Mononuclear cell (primary cell): ENCODE data around the gene SHC2. TPM values are rescaled to one million over a fixed set of nuclear protein-coding genes. Genes with fewer than 3 reads are reported as not detected.
"Not testable (repeated sequence)": the region's sequence is repeated elsewhere in the genome, so short reads cannot be mapped to it uniquely, and the experiment has no call there.

Experiments
- H3K27me3 ChIP-seq: 2 replicates; pipeline ENCODE4 v1.6.0; 2011; ENCODE audit warnings: low read length, control low read depth; ENCODE audit not compliant: insufficient read depth
- H3K4me1 ChIP-seq: 2 replicates; pipeline ENCODE4 v1.5.1; 2011; ENCODE audit warnings: mild to moderate bottlenecking, low read length, control low read depth; ENCODE audit not compliant: insufficient read depth
- H3K4me3 ChIP-seq: 2 replicates; pipeline ENCODE4 v1.5.1; 2011; ENCODE audit warnings: mild to moderate bottlenecking, low read length, moderate library complexity
- H3K9me3 ChIP-seq: 2 replicates; pipeline ENCODE4 v1.5.1; 2011; ENCODE audit warnings: low read depth, mild to moderate bottlenecking, control low read depth, low read length
- total RNA-seq: library from RNA; depleted of rRNA; stranded (reverse); fragments of >200 nt; gene quantifications from one replicate; pipeline ENCODE4 v1.2.3, GENCODE V29; 2012

Gene SHC2
- total RNA-seq, 1 donor = 0.42 TPM

GRCh38 chr19:434152-434960 lies 26.5 kb downstream of the SHC2 start:
- no peak overlapping the region for H3K4me3 ChIP-seq
- H3K27me3 ChIP-seq = no peaks in the 10 kb centered on the region
- H3K9me3 ChIP-seq = no peaks in the 10 kb centered on the region
- H3K4me1 ChIP-seq = no peaks in the 10 kb centered on the region

DNA sequence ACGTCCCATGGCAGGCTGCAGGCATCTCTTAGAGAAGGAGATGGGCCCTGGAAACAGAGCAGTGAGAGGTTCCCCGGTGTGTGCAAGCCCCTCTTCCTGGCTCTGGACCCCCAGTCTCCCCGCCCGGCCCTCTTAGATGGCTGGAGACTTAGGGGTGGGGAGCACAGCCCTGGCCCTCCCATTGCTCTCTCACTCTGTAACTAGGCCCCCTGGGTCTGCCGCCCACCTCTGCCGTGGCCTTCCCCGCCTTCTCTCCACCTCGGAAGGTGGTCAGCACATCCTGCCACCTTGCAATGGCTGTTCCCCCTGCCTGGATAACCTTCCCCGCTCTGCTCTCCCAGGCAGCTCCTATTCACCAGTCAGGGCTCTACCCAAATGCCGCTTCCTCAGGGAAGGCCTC lies 30.1 kb downstream of the SHC2 start:
- no peaks in the 10 kb centered on the region for H3K27me3 ChIP-seq

DNA sequence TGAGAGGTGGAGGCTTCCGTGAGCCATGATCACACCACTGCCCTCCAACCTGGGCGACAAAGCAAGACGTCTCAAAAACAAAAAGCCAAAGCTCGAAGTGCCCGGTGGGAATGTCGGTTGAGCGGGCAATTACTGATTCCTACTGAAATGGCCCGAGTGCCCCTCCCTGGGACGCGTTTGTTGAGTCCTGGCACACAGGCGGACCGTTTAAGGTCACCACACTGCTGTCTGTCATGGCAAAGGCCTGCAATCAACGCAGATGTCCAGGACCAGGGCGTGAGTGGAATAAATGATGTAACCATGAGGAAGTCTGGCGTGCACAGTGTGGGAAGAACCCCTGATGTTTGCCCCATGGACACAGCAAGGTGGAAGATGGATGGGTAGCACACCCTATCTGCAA lies 32.7 kb downstream of the SHC2 start:
- Histone ChIP-seq H3K9me3 (no peaks in the 10 kb centered on the region), H3K4me3 (no peak overlapping the region), H3K27me3 (no peaks in the 10 kb centered on the region), H3K4me1 (no peaks in the 10 kb centered on the region)

More for the DNA sequence above, 30.1 kb downstream of the SHC2 start:
- H3K4me1 ChIP-seq = no peaks in the 10 kb centered on the region
- H3K4me3 ChIP-seq = no peak overlapping the region
- H3K9me3 ChIP-seq = no peaks in the 10 kb centered on the region

GRCh38 chr19:427675-428074 lies 33.2 kb downstream of the SHC2 start:
- not testable (repeated sequence) for H3K27me3 ChIP-seq, H3K4me3 ChIP-seq, H3K4me1 ChIP-seq, H3K9me3 ChIP-seq

DNA sequence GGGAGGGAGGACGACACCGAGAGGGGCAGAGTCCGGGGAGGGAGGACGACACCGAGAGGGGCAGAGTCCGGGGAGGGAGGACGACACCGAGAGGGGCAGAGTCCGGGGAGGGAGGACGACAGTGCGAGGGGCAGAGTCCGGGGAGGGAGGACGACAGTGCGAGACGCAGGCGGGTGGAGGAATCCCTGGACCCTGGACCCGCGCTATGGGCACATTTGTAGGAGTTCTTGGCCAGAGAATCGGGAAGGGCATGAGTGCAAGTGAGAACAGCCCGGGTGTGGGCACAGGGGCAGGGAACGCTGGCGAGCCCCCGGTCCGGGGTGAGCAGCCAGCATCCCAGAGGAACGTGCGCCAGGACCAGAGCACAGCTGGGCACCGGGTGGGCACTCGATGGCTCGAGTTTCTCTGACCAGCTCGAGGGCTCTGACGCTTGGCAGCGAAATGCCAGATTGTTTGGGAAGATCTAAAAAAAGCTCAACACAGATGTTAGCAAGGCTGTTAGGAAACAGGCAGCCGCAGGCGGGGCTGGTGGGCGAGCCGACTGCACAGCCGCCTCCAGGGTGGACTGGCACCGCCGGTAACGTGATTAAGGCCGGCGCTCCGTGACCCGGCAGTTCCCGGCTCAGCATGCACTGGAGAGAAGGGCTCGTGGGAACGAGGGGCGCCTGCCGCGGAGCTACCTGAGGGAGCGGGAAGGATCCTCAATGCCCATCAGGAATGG lies 33.9 kb downstream of the SHC2 start:
- H3K4me1 ChIP-seq = no peaks in the 10 kb centered on the region
- no peaks in the 10 kb centered on the region for H3K9me3 ChIP-seq
- no peaks in the 10 kb centered on the region for H3K27me3 ChIP-seq
- no peak overlapping the region for H3K4me3 ChIP-seq

GRCh38 chr19:425056-425455 lies 35.8 kb downstream of the SHC2 start:
- no peaks in the 10 kb centered on the region for H3K4me1 ChIP-seq

DNA sequence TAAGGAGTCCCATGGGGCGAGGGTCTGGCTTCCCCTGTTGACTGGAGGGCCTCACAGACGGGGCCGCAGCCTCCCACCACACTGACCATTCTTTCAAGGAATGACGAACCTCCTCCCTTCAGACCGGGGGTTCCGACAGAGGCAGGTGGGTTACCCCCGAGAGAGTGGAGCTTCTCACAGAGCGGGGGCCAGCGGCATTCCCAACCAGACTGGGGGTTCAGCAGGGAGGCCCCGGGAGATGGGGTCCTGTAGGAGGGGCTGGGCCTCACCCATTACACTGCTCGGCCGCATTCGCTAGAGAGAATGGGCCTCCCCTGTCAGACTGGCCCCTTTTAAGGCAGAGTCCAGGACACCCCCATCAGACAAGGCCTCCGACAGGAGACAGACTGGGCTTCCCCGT lies 36.3 kb downstream of the SHC2 start:
- no peaks in the 10 kb centered on the region for H3K4me1 ChIP-seq
- no peak overlapping the region for H3K4me3 ChIP-seq
- H3K27me3 ChIP-seq = no peaks in the 10 kb centered on the region
- H3K9me3 ChIP-seq = no peaks in the 10 kb centered on the region

More at GRCh38 chr19:425056-425455, 35.8 kb downstream of the SHC2 start:
- H3K9me3 ChIP-seq = no peaks in the 10 kb centered on the region
- H3K27me3 ChIP-seq = no peaks in the 10 kb centered on the region
- H3K4me3 ChIP-seq = no peak overlapping the region

- no peak overlapping the region for H3K4me3 ChIP-seq
- H3K27me3 ChIP-seq = no peaks in the 10 kb centered on the region
- H3K9me3 ChIP-seq = no peaks in the 10 kb centered on the region
- H3K4me1 ChIP-seq = no peaks in the 10 kb centered on the region
Observed at GRCh38 chr19:423691-424466, 37.0 kb downstream of the SHC2 start.

DNA sequence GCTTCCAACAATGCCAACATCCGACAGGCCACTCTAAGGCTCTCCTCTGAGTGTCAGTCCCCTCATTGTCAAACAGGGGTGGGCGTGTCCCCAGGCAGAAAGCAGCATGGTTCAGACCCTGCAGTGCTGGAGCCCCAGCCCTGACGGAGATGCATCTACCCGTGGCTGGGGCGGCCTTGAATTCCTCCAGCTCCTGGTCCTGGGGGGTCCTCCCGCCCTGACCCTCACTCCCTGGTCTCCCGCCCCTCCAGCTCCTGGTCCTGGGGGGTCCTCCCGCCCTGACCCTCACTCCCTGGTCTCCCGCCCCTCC lies 38.0 kb downstream of the SHC2 start:
- not testable (repeated sequence) for H3K4me3 ChIP-seq, H3K4me1 ChIP-seq, H3K27me3 ChIP-seq, H3K9me3 ChIP-seq

- Histone ChIP-seq H3K27me3 (no peaks in the 10 kb centered on the region), H3K4me3 (no peak overlapping the region), H3K4me1 (no peaks in the 10 kb centered on the region)
Observed at GRCh38 chr19:422213-422916, 38.5 kb downstream of the SHC2 start.

DNA sequence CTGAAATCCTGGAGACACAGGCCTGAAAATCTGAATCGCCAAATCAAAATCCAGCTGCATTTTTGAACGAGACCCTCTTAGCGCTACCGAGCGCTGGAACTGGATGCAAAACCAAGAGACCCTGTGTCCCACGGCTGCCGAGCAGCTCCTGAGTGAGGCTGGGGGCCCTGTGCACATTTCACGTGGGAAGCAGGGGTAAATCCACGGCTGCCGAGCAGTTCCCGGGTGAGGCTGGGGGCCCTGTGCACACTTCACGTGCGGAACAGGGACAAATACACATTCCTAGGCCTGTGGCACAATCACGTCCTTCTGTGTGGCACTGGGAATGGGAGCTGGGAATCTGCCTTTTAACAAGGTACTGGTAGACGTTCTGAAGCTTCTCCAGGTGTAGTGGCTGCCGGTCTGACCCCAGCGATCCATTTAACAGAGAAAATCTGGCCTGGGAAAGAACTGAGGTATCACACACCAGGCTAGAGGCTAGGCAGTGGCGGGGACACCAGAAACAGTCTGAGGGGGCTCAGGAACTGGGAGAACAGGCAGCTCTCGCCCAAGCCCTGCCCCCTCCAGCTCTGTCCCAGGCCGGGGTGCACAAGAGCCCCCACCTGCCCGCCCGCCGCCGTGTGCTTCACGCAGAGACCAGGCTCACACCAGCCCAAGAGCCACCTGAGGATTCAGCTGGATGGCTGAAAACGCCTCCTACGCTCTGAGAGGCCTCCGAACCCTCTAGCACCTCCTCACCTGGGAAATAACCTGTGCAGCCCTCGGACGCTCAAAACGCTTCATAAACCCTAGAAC lies 40.9 kb downstream of the SHC2 start:
- no peaks in the 10 kb centered on the region for H3K27me3 ChIP-seq
- H3K4me1 ChIP-seq = no peaks in the 10 kb centered on the region
- H3K4me3 ChIP-seq = no peak overlapping the region
- no peaks in the 10 kb centered on the region for H3K9me3 ChIP-seq

More at GRCh38 chr19:422213-422916, 38.5 kb downstream of the SHC2 start:
- H3K9me3 ChIP-seq = no peaks in the 10 kb centered on the region

DNA sequence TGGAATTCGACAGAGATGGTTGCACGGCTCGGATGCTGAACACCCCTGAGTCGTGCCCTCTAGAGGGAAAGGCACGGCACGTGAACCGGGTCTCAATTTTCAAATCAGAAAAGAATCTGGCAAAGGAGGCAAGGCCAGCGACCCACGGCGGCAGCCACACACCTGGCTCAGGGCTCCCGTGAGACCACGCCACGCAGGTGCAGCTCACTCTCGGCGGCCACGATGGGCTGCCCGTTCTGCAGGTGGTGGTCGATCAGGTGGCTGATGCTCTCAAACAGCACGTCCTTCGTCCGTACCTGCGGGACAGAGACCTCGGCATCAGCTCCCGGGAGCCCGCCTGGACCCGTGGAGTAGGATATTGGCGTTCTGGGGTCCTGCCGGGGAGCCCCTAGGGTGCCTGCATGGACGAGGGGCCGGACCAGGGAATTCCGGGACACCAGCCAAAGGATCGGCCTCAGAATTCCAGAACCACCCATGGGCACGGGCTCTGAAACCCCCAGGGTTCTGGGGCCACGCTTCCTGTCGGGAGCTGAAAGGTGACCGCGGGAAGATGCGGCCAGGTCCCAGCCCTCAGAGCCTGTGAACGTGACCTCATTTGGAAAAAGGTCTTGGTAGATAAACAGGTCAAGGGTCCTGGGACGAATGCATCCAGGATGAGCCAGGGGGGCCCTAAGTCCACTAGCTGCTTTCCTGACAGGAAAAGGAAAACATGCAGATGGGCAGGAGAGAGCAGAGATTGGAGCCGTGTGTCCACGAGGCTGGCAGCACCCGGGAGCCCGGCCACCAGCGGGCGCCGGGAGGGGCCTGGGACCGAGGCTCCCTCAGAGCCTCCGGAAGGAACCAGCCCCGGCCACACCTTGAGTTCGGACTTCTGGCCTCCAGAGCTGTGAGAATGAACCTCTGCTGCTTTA lies 41.8 kb downstream of the SHC2 start:
- no peaks in the 10 kb centered on the region for H3K27me3 ChIP-seq
- no peak overlapping the region for H3K4me3 ChIP-seq
- H3K9me3 ChIP-seq = no peaks in the 10 kb centered on the region
- H3K4me1 ChIP-seq = no peaks in the 10 kb centered on the region

DNA sequence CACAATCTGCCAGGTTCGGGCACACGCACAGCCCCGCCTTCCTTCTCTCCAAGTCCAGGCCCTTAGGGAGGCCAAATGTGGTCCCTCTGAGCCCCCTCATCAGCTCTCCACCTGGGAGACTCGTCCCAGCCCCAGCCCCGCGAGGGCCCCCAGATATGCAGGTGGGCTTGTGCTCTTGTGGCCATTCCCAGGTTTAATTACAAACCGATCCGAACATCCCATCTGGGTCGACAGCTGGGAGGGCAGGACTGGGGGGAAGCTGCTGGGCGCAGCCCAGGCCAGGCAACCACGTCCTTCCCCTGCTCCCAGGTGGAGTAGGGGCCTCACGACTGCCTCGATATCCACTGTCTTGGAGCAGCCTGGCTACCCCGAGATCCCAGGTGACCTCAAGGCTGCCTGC lies 44.4 kb downstream of the SHC2 start:
- H3K4me3 ChIP-seq = no peak overlapping the region
- H3K4me1 ChIP-seq = no peaks in the 10 kb centered on the region
- H3K9me3 ChIP-seq = no peaks in the 10 kb centered on the region
- no peaks in the 10 kb centered on the region for H3K27me3 ChIP-seq
